Body of pancreas (tissue), 4 donors: ENCODE data around the gene MEF2B. TPM values are rescaled to one million over a fixed set of nuclear protein-coding genes. Genes with fewer than 3 reads are reported as not detected.

ENCODE experiments used
- ATAC-seq: fragments of 150-250 bp; one replicate; pipeline ENCODE4 v1.9.1; 2016
- DNase-seq, 4 donors: peaks; one replicate each; pipeline ENCODE4 v3.0.0-alpha.2; 2019
- H3K27ac ChIP-seq, 4 donors: fragments of 200-600 bp; sonication (generic); 1 replicate in 3 of 4; 2 replicates in 1 of 4; pipeline versions ENCODE4 v1.5.1 to v1.6.1; 2016 to 2019; ENCODE audit warnings: mild to moderate bottlenecking in 1 of 4, mixed read lengths in 1 of 4, moderate library complexity in 1 of 4
- H3K27me3 ChIP-seq, 2 donors: fragments of 200-600 bp; sonication (generic); one replicate each; pipeline ENCODE4 v1.6.0; 2016; ENCODE audit warnings: mild to moderate bottlenecking in 1 of 2
- H3K36me3 ChIP-seq, 2 donors: fragments of 200-600 bp; sonication (generic); replicated peaks in 1 of 2; 2 replicates each; pipeline ENCODE4 v1.5.1; 2016; ENCODE audit warnings: low read depth in 2 of 2; ENCODE audit not compliant: insufficient read depth in 1 of 2
- H3K4me1 ChIP-seq: fragments of 200-600 bp; sonication (generic); one replicate; pipeline ENCODE4 v1.6.0; 2016
- H3K4me3 ChIP-seq, 2 donors: fragments of 200-600 bp; sonication (generic); 1 replicate in 1 of 2; 2 replicates in 1 of 2; pipeline ENCODE4 v1.5.1; 2016 to 2019
- H3K9me3 ChIP-seq, 3 donors: fragments of 200-600 bp; sonication (generic); 1 replicate in 2 of 3; 2 replicates in 1 of 3; pipeline ENCODE4 v1.5.1; 2016
- POLR2A ChIP-seq, 3 donors: fragments of 450-650 bp; IDR thresholded peaks; one replicate each; pipeline ENCODE4 v1.6.1; 2016; ENCODE audit warnings: antibody characterized with exemption in 3 of 3, mild to moderate bottlenecking in 2 of 3
- WGBS, 2 donors: methylation state at CpG; one replicate each; pipeline ENCODE4 v1.1.5; 2017; 5-methylcytosine and 5-hydroxymethylcytosine counted together
- intact Hi-C: fragments of 100-400 bp; cut with DNase I; formaldehyde crosslinking; loops from one replicate; pipeline ENCODE4 v1.15.1; 2023
- total RNA-seq, 2 donors: library from RNA; depleted of rRNA; stranded (reverse); fragments of >200 nt; gene quantifications; one replicate each; pipeline ENCODE4 v1.1.0, GENCODE V29; 2016
- TF ChIP-seq, protein P1 (sequence below), 7 experiments: fragments of 450-650 bp in 4 of 7; fragments of 200-600 bp in 3 of 7; sonication (generic) in 3 of 7; IDR thresholded peaks; one replicate each; pipeline ENCODE4 v1.5.1; 2016 to 2019; ENCODE audit warnings: antibody characterized with exemption in 7 of 7

Gene MEF2B
- total RNA-seq, 2 donors from 2014 or later: not detected

DNA sequence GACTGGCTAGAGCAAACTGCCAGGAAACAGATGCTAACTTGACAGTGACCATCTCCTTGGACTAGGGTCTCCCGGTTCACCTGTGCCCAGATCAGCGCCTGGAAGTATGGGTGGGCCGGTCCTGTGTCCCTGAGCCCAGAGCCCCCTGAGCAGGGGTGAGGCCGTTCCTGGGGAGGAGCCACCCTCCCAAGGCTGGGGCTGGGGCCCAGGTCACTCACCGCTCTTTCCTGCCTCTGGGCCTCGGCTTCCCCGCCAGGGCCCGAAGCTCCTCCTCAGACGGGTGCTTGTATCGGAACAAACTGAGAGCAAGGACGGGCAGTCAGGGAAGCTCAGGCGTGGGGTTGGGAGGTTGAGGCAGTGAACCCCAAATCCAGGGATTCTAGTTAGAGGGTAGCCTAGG, 37.2 kb downstream of the MEF2B start:
- ATAC-seq (no peak), DNase-seq (no peak)
- no peak overlapping the region for H3K27ac ChIP-seq
- H3K4me3 ChIP-seq: no peak overlapping the region
- TF ChIP-seq POLR2A (IDR thresholded peaks at IDR 0.05): no peak
- intact Hi-C loops: loop anchor here (10.0 kb wide), 1 partner anchor 78 kb away; no protein-coding TSS in a partner anchor
- peaks cover 14% of the 10 kb centered on the region for H3K4me1 ChIP-seq
- WGBS, 2 donors: 89 to 96% methylated on average over 8 to 11 of the region's 12 CpGs
- H3K9me3 ChIP-seq: peaks cover 0 to 5% (median 0%) of the 10 kb centered on the region in 3 donors
- no peaks in the 10 kb centered on the region for H3K36me3 ChIP-seq
- H3K27me3 ChIP-seq: no peaks in the 10 kb centered on the region

DNA sequence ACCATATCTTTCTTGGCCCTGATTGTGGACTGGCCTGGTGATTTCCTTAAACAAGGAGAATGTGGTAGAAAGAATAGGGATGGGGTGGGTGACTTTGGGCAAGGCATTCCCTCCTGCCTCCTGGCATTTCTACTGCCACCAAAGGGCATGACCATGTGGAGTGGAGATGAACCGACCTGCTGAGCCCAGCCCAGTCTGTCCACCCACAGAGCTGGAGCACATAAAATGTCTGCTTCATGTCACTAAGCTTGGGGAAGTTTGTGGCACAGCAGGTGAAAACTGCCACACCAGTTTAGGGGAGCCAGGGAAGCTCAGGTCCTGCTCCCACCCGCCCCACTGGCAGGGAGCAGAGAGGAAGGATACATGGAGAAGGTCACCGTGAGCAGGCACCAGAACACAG, 38.1 kb downstream of the MEF2B start:
- H3K4me3 ChIP-seq: no peak overlapping the region
- intact Hi-C loops: loop anchor here (10.0 kb wide), 1 partner anchor 77 kb away; no protein-coding TSS in a partner anchor
- ATAC-seq (no peak), DNase-seq (no peak)
- no peak overlapping the region for H3K27ac ChIP-seq
- 95 to 100% methylated on average over 1 to 3 of the region's 3 CpGs for WGBS, 2 donors
- H3K27me3 ChIP-seq: no peaks in the 10 kb centered on the region
- H3K4me1 ChIP-seq: peaks cover 5% of the 10 kb centered on the region
- H3K36me3 ChIP-seq: no peaks in the 10 kb centered on the region
- no peak for TF ChIP-seq POLR2A (IDR thresholded peaks at IDR 0.05)
- TF ChIP-seq, protein P1, sequence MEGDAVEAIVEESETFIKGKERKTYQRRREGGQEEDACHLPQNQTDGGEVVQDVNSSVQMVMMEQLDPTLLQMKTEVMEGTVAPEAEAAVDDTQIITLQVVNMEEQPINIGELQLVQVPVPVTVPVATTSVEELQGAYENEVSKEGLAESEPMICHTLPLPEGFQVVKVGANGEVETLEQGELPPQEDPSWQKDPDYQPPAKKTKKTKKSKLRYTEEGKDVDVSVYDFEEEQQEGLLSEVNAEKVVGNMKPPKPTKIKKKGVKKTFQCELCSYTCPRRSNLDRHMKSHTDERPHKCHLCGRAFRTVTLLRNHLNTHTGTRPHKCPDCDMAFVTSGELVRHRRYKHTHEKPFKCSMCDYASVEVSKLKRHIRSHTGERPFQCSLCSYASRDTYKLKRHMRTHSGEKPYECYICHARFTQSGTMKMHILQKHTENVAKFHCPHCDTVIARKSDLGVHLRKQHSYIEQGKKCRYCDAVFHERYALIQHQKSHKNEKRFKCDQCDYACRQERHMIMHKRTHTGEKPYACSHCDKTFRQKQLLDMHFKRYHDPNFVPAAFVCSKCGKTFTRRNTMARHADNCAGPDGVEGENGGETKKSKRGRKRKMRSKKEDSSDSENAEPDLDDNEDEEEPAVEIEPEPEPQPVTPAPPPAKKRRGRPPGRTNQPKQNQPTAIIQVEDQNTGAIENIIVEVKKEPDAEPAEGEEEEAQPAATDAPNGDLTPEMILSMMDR (IDR thresholded peaks at IDR 0.05): no peak
- peaks cover 0 to 5% (median 0%) of the 10 kb centered on the region in 3 donors for H3K9me3 ChIP-seq

DNA sequence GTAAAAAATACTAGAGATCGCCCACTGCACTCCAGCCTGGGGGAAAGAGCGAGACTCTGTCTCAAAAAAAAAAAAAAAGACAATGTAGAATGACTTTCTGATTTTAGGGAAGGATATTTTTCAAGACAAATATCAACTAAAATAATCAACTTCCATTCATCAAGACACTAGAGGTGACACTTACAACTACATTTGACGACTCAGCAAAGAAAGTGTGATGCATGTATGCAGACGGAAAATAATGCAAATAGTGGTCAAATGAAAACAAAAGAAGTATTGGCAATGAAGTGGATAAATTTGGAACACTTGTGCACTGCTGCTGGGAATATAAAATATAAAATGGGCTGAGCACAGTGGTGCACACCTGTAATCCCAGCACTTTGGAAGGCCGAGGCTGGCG, 44.0 kb downstream of the MEF2B start:
- Histone ChIP-seq H3K27ac (no peak overlapping the region), H3K4me3 (no peak overlapping the region), H3K9me3 (no peaks in the 10 kb centered on the region), H3K36me3 (no peaks in the 10 kb centered on the region), H3K4me1 (no peaks in the 10 kb centered on the region), H3K27me3 (no peaks in the 10 kb centered on the region)
- 93 to 95% methylated on average over 6 of the region's 6 CpGs for WGBS, 2 donors
- DNase-seq (no peak), ATAC-seq (no peak)
- TF ChIP-seq, protein P1 (IDR thresholded peaks at IDR 0.05): no peak
- TF ChIP-seq POLR2A (IDR thresholded peaks at IDR 0.05): no peak
- intact Hi-C loops: no loop called here

DNA sequence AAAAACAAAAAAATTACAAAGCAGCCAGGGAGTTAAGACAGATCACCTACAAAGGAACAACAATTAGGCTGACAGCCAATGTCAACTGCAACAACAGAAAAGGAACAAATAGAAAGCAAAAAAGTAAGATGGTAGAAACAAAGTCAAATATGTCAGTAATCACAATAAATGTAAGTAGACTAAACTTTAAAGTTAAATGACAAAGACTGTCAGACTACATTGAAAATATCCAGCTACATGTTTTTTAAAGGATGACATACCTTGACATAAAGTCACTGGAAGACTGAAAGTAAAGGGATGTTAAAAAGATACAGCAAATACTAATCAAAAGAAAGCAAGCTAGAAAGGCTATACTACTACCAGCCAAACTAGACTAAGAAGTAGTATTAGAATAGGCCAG, 46.7 kb downstream of the MEF2B start:
- no peak overlapping the region for H3K4me3 ChIP-seq
- ATAC-seq: no peak
- H3K9me3 ChIP-seq: no peaks in the 10 kb centered on the region
- TF ChIP-seq, protein P1 (IDR thresholded peaks at IDR 0.05): no peak
- TF ChIP-seq POLR2A (IDR thresholded peaks at IDR 0.05): no peak
- no peak for DNase-seq
- no peaks in the 10 kb centered on the region for H3K4me1 ChIP-seq
- H3K27me3 ChIP-seq: no peaks in the 10 kb centered on the region
- intact Hi-C loops: no loop called here
- H3K36me3 ChIP-seq: peaks cover 0 to 3% of the 10 kb centered on the region in 2 donors
- H3K27ac ChIP-seq: no peak overlapping the region

DNA sequence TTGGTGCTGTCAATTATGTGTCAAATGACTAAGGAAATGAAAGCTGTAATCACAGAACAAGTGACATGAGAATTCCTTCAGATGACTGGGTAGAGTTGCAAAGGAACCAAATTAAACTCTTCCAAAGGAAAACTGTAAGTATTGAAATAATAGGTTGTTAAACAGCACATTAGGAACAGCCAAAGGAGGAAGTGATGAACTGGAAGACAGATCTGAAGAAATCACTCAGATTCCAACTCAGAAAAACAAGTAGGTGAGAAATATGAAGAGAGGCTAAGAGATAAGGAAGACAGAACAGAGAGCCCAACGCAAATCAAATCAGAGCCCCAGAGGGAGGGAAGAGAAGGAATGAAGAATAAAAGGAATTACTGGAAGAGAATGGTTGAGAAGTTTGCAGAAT, 47.2 kb downstream of the MEF2B start:
- Histone ChIP-seq H3K27me3 (no peaks in the 10 kb centered on the region), H3K4me3 (no peak overlapping the region), H3K4me1 (no peaks in the 10 kb centered on the region), H3K27ac (no peak overlapping the region), H3K36me3 (peaks cover 0 to 3% of the 10 kb centered on the region in 2 donors), H3K9me3 (no peaks in the 10 kb centered on the region)
- intact Hi-C loops: no loop called here
- 83 to 96% methylated on average over 1 of the region's 1 CpG for WGBS, 2 donors
- ATAC-seq: no peak
- no peak for DNase-seq
- TF ChIP-seq, protein P1 (IDR thresholded peaks at IDR 0.05): no peak
- no peak for TF ChIP-seq POLR2A (IDR thresholded peaks at IDR 0.05)
